ENCODE results near the gene FAIM.

Gene FAIM

DNA sequence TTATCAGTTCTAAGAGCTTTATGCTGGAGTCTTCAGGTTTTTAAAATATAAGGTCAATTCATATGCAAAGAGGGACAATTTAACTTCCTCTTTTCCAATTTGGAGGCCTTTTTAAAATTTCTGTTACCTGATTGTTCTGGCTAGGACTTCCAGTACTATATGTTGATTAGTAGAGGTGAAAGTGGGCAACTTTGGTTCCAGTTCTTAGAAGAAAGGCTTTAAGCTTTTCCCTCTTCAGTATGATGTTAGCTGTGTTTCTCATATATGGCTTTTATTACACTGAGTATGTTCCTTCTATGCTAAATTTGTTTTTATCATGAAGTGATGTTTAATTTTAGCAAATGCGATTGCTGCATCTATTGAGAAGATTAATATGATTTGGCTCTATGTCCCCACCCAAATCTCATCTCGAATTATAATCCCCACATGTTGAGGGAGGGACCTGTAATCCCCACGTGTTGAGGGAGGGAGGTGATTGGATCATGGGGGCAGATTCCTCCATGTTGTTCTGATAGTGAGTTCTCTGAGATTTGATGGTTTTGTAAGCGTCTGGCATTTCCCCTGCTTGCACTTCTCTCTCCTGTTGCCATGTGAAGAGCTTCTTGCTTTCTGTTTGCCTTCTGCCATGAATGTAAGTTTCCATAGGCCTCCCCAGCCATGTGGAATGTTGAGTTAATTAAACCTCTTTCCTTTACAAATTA, 33.8 kb downstream of the FAIM start:
- H3K36me3 ChIP-seq (ENCODE audit: control insufficient read depth, insufficient read depth, low read length): no peaks in the 10 kb centered on the region

GRCh38 chr3:138642927-138643253, 34.3 kb downstream of the FAIM start:
- DNase-seq (ENCODE audit: extremely low read depth, insufficient read length): no peak
- TF ChIP-seq CTCF (IDR thresholded peaks at IDR 0.05; ENCODE audit: insufficient read depth, low read length, poor library complexity, severe bottlenecking): no peak
- no peak overlapping the region for H3K4me3 ChIP-seq (replicated peaks; ENCODE audit: low read depth, low read length)
- no peaks in the 10 kb centered on the region for H3K36me3 ChIP-seq (ENCODE audit: control insufficient read depth, insufficient read depth, low read length)
- H3K27me3 ChIP-seq (replicated peaks; ENCODE audit: control insufficient read depth, insufficient read depth, low read length): no peaks in the 10 kb centered on the region

More for the DNA sequence above, 33.8 kb downstream of the FAIM start:
- DNase-seq (ENCODE audit: extremely low read depth, insufficient read length): no peak
- H3K27me3 ChIP-seq (replicated peaks; ENCODE audit: control insufficient read depth, insufficient read depth, low read length): no peaks in the 10 kb centered on the region
- no peak overlapping the region for H3K4me3 ChIP-seq (replicated peaks; ENCODE audit: low read depth, low read length)
- TF ChIP-seq CTCF (IDR thresholded peaks at IDR 0.05; ENCODE audit: insufficient read depth, low read length, poor library complexity, severe bottlenecking): no peak

- no peak for DNase-seq (ENCODE audit: extremely low read depth, insufficient read length)
- no peaks in the 10 kb centered on the region for H3K27me3 ChIP-seq (replicated peaks; ENCODE audit: control insufficient read depth, insufficient read depth, low read length)
- H3K36me3 ChIP-seq (ENCODE audit: control insufficient read depth, insufficient read depth, low read length): peaks cover 5% of the 10 kb centered on the region
- H3K4me3 ChIP-seq (replicated peaks; ENCODE audit: low read depth, low read length): no peak overlapping the region
- no peak for TF ChIP-seq CTCF (IDR thresholded peaks at IDR 0.05; ENCODE audit: insufficient read depth, low read length, poor library complexity, severe bottlenecking)
Observed at GRCh38 chr3:138646008-138646407, 37.4 kb downstream of the FAIM start.

DNA sequence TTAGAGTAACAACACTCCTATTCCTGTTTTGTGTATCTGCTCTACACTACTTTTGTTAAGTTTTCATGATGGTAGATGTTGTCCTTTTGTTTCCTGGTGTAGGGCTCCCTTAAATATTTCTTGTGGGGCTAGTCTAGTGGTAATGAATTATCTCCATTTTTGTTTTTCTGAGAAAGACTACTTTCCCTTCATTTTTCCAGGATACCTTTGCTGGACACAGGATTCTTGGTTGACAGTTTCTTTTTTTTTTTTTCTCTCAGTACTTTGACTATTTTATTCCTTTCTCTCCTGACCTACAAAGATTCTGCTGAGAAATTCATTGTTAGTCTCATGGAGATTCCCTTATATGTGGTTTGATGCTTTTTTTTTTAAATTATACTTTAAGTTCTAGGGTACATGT, 37.9 kb downstream of the FAIM start:
- H3K36me3 ChIP-seq (ENCODE audit: control insufficient read depth, insufficient read depth, low read length): peaks cover 5% of the 10 kb centered on the region

DNA sequence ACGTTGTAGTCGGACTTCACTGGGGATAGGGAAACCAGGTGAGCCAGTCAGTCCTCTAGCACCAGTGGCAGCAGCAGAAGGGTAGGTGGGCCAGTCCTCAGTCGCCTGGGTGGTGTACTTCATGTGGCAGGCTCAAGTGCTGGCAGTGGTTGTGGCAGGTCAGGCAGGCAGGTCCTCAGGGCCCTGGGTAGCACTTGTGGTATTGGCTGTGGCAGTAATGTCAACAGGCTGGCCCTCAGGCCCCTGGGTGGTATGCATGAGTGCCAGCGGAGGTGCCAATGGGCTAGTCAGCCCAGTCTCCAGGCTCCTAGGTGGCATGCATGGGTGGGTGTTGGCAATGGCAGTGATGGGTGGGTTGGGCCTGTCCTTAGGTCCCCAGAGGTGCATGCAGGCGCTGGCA, 40.6 kb downstream of the FAIM start:
- no peak overlapping the region for H3K4me3 ChIP-seq (replicated peaks; ENCODE audit: low read depth, low read length)
- DNase-seq (ENCODE audit: extremely low read depth, insufficient read length): no peak
- TF ChIP-seq CTCF (IDR thresholded peaks at IDR 0.05; ENCODE audit: insufficient read depth, low read length, poor library complexity, severe bottlenecking): no peak
- peaks cover 5% of the 10 kb centered on the region for H3K36me3 ChIP-seq (ENCODE audit: control insufficient read depth, insufficient read depth, low read length)
- no peaks in the 10 kb centered on the region for H3K27me3 ChIP-seq (replicated peaks; ENCODE audit: control insufficient read depth, insufficient read depth, low read length)

More for the DNA sequence above, 37.9 kb downstream of the FAIM start:
- TF ChIP-seq CTCF (IDR thresholded peaks at IDR 0.05; ENCODE audit: insufficient read depth, low read length, poor library complexity, severe bottlenecking): no peak
- Histone ChIP-seq H3K27me3 (replicated peaks; ENCODE audit: control insufficient read depth, insufficient read depth, low read length) (no peaks in the 10 kb centered on the region), H3K4me3 (replicated peaks; ENCODE audit: low read depth, low read length) (no peak overlapping the region)
- DNase-seq (ENCODE audit: extremely low read depth, insufficient read length): no peak

- TF ChIP-seq CTCF (IDR thresholded peaks at IDR 0.05; ENCODE audit: insufficient read depth, low read length, poor library complexity, severe bottlenecking): no peak
- Histone ChIP-seq H3K27me3 (replicated peaks; ENCODE audit: control insufficient read depth, insufficient read depth, low read length) (no peaks in the 10 kb centered on the region), H3K36me3 (ENCODE audit: control insufficient read depth, insufficient read depth, low read length) (peaks cover 8% of the 10 kb centered on the region), H3K4me3 (replicated peaks; ENCODE audit: low read depth, low read length) (no peak overlapping the region)
- DNase-seq (ENCODE audit: extremely low read depth, insufficient read length): no peak
Observed at GRCh38 chr3:138653567-138653966, 45.0 kb downstream of the FAIM start.
